PC-3 (cell line): ENCODE data around the gene MAST4.

Source experiments
- EZH2phosphoT487 ChIP-seq: fragments of 300-600 bp; sonication (generic); IDR thresholded peaks from 2 replicates; pipeline ENCODE4 v1.6.1; 2018; ENCODE audit warnings: mild to moderate bottlenecking, antibody characterized with exemption, low read length, borderline replicate concordance
- TF ChIP-seq, protein P1 (sequence below): fragments of 300-600 bp; sonication (generic); conservative IDR thresholded peaks from 2 replicates; pipeline ENCODE4 v1.5.1; 2017; ENCODE audit warnings: antibody characterized with exemption, low read depth, mild to moderate bottlenecking, low read length

DNA sequence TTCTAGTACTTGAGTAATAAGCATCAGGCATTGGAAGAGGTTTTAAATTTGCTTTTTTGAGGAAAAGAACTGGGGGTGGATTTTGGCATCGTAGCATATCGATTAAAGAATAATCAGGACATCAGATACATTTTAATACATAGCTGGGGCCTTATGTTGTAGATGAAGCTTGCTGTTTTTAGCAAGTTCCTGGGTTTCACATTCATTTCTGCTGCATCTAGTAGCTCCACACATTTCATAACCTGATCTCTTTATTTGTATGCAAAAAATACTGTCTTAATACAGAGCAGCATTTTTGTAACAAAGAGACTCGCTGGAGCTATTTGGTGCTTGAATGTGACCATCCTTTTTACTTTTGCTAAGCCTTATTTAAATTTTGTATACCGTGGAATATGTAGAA lies 571.9 kb downstream of the MAST4 start:
- TF ChIP-seq, protein P1, sequence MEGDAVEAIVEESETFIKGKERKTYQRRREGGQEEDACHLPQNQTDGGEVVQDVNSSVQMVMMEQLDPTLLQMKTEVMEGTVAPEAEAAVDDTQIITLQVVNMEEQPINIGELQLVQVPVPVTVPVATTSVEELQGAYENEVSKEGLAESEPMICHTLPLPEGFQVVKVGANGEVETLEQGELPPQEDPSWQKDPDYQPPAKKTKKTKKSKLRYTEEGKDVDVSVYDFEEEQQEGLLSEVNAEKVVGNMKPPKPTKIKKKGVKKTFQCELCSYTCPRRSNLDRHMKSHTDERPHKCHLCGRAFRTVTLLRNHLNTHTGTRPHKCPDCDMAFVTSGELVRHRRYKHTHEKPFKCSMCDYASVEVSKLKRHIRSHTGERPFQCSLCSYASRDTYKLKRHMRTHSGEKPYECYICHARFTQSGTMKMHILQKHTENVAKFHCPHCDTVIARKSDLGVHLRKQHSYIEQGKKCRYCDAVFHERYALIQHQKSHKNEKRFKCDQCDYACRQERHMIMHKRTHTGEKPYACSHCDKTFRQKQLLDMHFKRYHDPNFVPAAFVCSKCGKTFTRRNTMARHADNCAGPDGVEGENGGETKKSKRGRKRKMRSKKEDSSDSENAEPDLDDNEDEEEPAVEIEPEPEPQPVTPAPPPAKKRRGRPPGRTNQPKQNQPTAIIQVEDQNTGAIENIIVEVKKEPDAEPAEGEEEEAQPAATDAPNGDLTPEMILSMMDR = no peak
- TF ChIP-seq EZH2phosphoT487 = no peak
